Kidney tubule cell (primary cell): ENCODE measurements around the gene POMT1.
"Not testable (repeated sequence)": the region's sequence is repeated elsewhere in the genome, so short reads cannot be mapped to it uniquely, and the experiment has no call there.

Experiments
- DNase-seq: peaks from one replicate; pipeline ENCODE4 v3.0.0-alpha.2; 2018; ENCODE audit warnings: low spot score

POMT1 gene

DNA sequence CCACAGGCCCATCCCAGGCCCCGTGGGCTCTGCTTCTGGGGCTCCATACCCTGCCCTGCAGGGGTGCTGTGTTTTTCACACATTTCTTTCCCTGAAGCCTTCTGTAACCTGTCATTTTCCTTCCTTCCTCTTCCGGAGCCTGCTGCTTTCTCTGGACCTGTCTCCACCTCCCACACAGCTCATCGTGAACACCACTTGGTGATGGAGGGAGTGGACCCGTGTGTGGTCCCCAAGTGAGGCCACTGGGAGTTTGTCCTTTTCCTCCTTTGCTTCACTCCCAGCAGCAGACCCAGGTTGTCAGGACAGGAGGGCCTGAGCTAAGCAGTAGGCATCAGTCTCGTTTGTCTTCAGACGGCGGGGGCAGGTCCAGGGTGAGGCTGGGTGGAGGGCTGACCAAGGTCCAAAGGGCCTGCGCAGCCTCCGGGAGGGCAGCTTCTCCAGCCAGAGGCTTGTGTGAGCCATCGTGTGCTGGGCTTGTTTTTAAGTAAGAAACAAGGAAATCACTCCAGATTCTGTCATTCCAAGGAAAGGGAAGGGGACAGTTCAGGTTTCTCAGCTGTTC, 5.8 kb upstream of the POMT1 start:
- DNase-seq: no peak

DNA sequence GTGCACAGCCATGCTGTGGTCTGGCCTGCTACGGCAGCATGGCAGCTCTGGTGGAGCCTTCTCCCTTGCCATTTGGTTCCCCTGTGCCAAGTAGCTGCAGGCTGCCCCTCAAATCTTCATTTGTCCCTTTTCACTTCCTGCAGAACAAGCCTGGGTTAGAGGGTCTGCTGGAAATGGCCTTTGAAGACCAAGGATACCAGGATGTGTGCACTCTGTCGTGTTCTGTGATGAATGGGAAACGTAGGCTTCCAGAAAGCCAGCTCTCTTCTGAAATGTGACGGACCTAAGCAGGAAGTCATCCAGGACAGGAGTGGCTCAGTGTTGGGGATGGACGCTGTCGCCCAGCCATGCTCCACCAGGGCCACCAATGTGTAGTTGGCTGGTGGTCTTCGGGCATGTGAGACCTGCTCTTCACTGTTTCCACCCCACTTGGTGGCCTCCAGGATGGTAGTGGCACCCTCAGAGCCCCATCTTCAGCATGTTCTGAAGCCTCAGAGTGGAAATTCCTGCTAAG, 3.4 kb upstream of the POMT1 start:
- DNase-seq: no peak

DNA sequence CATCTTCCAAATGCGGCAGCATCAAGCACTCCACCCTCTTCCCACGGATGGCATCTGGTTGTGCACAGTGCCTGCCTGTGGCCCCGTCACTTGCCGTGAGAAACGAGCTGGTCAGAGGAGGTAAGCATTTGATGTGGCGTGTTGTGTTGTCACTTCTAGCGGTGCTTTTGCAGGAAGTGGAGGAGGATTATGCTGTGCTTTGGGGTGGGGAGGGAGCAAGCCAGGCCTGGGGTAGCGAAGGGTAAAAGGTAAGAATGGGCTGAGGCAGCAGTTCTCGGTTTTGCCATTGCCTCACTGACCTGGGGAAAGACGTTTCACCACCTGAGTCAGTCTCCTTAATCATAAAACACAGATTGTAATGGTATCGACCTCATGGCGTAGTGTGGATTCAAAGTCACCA, 2.3 kb upstream of the POMT1 start:
- DNase-seq: peak; percentile 11

DNA sequence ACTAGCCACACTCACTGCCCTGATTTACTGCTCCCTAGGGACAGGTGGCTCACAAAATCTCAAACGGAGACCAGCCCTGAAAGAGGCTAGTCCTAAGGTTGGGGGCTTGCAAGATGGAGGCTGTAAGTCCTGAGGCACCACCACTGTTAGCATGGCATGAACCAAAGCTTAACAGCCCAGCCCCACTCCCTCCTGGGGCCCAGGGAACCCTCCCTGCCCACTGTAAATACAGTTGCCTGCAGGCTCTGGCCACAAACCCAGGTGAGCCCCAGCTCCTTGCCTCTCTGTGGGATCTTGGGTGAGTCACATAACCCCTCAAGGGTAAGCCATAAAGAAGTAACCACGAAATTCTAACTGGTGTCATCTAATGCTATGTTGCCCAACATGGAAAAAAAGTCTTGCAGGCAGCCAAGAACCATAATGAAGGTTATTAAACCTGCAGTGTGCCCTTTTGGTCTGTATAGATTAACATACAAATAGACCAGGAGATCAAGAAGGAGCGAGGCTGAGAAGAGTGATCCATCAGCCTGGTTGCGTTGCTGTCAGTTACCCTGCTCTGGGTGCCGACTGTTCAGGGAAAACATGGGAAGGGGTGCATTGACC, 1.7 kb upstream of the POMT1 start:
- DNase-seq: peak; percentile 75

DNA sequence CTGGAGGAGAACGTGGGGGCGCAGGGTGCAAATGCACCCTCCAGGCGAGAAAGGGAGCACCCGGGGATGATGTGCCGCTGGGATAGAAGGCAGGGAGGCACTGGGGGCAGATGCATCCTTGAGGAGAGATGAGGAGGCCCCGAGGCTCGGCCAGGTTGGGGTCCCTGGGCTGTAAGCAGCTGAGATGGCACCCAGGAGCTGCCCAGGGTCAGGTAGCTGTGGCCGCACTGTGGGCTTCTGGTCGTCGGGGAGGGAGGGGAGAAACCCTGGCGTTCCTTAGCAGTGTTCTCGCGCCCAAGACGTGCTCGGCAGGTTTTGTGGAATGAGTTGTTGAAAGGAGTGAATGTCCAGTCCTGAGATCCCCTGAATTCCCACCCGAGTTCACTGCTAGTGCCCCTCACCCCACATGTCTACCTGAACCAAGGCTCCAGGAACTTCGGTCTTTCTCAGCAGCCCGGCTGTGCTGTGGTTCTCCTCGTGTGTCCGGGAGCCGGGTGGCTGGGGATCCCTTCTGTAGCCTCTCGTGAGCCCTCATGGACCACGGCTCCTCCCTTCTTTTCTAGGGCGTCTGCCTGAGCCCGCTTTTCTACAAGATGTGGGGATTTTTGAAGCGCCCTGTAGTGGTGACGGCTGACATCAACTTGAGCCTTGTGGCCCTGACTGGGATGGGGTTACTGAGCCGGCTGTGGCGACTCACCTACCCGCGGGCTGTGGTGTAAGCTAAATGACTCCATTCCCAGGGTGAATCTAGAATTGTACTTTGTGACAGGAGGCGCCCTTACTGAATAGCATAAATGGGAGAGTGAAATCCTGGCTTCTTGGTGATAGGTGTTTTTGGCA, 1.1 kb downstream of the POMT1 start:
- DNase-seq: peak; percentile 68

DNA sequence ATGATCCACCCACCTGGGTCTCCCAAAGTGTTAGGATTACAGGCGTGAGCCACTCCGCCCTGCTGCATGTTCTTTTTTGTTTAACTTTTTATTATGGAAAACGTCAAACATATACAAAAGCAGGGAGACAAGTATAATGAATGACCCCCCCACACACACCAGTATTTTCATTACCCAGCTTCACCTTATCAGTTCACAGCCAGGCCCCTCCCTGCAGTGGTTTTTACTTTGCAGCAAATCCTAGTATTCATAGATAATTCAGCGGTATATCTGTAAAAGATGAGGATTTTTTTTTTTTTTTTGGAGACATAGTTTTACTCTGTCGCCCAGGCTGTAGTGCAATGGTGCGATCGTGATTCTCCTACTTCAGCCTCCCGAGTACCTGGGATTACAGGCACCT, 2.3 kb downstream of the POMT1 start:
- no peak for DNase-seq

DNA sequence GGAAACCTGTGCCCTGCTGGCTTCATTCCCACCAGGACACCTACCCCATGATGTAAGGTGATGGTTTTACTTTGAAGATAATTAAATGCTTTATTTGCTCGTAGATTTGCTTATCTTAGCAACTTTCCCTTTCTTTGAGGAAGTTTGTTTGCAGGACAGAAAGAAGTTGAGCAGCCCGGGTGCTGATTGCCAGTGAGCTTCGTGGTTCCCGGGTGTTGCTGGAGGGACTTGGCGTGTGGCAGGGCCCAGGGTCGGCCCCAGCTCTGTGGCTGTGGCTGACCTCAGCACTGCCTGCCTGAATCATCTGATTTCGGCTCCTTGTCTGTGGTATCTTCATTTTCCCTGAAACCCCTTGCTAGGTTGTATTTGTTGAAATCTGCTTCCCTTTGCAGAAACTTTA, 8.7 kb downstream of the POMT1 start:
- no peak for DNase-seq

DNA sequence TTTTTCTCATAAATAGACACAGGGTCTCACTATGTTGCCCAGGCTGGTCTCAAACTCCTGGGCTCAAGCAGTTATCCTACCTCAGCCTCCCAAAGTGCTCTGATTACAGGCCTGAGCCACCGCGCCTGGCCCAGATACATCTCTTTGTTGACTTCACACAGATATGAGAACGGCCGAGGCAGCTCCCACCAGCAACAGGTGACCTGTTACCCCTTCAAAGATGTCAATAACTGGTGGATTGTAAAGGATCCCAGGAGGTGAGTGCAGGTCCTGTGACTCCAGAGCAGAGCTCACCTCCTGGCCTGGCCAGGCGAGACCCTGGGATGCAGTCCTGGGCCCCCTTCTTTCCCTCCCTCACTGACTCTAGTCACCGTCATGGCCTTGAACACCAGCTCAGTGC, 9.2 kb downstream of the POMT1 start:
- DNase-seq: no peak

DNA sequence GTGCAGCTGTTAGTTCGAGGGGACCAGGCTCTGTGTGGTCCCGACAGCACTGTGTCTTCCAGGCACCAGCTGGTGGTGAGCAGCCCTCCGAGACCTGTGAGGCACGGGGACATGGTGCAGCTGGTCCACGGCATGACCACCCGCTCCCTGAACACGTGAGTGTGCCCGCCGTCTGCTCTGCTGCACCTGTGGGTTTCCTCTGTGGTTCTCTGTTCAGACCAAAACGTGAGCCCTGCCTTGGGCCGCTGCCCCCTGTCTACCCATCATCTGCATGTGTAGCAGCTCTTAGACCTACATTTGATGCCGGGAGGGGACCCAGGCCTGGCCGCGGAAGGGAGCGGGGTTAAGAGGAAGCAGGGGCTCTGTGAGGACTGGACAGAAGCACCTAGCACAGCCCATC, 10.5 kb downstream of the POMT1 start:
- DNase-seq: no peak

DNA sequence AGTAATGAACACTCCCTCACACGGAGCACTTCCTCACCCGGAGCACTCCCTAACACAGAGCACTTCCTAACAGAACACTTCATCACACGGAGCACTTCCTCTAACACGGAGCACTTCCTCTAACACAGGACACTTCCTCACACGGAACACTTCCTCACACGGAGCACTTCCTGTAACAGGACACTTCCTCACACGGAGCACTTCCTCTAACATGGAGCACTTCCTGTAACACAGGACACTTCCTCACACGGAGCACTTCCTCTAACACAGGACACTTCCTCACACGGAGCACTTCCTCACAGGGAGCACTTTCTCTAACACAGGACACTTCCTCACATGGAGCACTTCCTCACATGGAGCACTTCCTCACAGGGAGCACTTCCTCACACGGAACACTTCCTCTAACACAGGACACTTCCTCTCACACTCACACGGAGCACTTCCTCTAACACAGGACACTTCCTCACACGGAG, 12.9 kb downstream of the POMT1 start:
- not testable (repeated sequence) for DNase-seq

DNA sequence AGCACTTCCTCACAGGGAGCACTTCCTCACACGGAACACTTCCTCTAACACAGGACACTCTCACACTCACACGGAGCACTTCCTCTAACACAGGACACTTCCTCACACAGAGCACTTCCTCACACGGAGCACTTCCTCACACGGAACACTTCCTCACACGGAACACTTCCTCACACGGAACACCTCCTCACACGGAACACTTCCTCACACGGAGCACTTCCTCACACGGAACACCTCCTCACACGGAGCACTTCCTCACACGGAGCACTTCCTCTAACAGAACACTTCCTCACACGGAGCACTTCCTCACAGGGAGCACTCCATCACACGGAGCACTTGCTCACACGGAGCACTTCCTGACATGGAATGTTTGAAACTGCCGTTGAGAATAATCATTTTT, 13.4 kb downstream of the POMT1 start:
- no peak for DNase-seq

DNA sequence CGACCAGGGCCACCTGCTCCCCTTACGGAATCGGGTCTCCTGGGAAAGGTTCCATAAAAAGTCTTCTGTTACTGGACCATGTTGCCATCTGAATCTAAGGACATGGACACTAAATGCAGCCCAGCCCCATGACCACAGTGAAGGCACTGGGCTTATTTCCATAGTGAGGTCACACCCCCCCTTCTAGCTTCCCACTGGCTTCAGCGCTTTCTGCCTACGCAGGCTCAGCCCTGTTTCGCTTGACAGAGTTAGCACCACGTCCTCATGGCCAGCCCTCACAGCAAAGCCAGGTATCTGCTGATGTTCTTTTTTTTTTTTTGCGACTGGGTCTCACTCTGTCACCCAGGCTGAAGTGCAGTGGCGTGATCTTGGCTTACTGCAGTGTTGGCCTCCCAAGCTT, 14.2 kb downstream of the POMT1 start:
- DNase-seq: no peak

DNA sequence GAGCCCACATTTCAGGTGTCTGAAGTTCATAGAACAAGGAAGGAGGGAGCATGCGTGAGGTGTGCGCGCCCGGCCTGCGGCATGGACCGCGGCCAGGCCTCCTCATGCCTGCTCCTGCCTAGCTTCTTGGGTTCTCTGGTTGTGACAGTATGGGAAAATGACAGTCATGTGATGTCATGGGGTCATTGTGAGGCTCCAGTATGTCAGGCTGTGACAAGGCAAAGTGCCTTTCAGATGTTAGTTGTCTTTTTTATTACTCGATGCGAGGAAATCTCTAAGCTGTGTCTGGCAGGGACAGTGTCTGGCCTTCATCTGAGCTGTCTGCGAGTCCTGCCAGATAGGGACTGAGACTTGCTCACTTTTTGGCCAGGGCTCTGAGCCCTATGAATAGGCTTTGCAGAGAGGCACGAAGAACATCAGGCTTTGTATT, 15.1 kb downstream of the POMT1 start:
- no peak for DNase-seq

DNA sequence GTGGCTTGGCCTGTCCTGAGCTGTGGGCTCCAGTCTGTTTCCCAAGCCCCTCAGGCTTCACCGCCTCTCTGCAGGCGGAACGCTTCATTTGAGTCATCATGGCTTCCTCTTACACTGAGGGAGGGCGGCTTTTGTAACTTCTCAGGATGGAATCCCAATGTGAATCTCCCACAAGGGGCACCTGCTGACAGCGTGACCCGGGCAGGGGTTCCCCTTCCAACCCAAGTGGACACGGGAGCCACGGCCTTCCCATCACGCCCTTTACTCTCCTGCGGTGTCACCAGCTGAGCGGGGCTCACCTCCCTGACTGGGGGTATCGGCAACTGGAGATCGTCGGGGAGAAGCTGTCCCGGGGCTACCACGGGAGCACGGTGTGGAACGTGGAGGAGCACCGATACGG, 15.8 kb downstream of the POMT1 start:
- DNase-seq: no peak

DNA sequence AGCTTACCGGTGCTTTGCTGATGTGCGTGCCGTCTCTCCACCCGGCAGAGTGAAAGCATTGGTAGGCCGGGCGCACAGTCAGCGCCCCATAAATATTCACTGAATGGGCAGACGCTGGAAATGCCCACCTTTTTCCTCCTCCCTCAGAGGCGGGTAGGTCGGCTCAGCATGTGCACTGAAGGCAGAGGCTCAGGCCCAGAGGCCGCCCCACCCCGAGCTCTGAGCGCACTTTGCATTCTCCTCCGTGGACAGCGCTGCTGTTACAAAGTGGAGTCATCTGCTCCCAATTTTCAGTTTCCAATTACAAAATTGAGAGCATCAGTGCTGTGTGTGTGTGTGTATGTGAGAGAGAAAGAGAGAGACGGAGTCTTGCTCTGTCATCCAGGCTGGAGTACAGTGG, 17.8 kb downstream of the POMT1 start:
- DNase-seq: no peak

DNA sequence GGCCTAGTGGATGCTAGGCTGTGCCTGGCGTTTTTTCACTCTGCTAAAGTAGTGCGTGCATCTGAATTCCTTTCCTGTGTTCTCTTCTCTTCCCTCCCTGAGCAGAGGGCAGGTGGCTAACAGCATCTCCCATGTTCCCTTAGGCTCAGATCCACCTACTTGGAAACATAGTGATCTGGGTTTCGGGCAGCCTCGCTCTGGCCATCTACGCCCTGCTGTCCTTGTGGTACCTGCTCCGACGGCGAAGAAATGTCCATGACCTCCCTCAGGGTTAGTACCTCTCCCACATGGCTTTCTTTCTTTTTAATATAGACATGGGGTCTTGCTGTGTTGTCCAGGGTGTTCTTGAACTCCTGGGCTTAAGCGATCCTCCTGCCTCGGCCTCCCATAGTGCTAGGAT, 18.5 kb downstream of the POMT1 start:
- no peak for DNase-seq

DNA sequence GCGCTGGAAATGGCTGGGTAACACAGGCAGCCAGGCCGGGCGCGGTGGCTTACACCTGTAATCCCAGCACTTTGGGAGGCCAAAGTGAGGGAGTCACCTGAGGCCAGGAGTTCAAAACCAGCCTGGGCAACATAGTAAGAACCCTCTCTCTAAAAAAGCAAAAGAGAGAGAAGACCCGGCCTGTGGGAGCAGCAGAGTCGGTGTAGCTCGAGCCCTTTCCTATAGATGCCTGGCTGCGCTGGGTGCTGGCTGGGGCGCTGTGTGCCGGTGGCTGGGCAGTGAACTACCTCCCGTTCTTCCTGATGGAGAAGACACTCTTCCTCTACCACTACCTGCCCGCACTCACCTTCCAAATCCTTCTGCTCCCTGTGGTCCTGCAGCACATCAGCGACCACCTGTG, 19.1 kb downstream of the POMT1 start:
- DNase-seq: no peak

DNA sequence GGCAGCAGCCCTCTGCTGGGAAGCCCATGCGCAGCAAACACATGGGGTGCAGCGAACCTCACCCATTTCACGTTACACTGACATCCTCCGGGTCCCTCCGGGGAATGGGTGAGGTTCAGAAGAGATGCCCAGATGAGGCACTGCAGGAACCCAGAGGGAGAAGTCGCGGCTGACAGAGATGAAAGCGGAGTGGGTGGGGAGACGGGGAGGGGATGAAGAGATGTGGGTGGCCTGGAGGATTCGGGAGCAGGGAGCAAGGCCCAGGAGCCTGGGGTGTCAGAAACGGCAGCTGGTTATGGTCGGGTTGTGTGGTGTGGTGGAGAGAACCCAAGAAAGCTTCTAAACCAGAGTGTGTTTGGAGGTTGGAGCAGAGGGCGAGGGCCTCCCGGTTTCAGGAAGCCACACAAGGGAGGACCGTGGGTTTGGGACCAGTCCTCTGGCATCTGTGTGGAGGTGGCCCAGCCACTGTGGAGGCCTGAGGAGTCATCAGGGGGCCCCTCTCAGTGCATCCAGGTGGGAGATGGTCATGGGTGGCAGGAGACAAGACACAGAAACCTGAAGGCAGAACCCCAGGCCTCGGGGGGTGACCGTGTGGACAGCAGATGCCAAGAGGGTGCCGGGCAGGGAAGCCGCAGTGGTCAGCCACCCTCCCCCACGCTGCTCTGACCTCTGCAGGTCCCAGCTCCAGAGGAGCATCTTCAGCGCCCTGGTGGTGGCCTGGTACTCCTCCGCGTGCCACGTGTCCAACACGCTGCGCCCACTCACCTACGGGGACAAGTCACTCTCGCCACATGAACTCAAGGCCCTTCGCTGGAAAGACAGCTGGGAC, 19.8 kb downstream of the POMT1 start:
- no peak for DNase-seq

DNA sequence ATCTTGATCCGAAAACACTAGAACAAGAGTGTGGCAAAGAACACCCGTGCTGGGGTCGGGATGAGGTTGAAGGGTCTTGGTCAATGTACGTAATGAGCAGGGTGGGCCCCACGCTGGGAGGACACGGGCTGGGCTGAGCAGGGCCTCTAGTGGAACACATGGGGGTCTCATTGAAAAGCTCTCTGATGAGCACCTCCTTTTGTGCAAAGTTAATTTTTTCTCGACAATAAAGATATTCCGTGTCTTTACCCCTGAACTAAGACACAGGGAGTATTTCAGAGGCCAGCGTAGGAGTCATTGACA, 20.3 kb downstream of the POMT1 start:
- DNase-seq: no peak

DNA sequence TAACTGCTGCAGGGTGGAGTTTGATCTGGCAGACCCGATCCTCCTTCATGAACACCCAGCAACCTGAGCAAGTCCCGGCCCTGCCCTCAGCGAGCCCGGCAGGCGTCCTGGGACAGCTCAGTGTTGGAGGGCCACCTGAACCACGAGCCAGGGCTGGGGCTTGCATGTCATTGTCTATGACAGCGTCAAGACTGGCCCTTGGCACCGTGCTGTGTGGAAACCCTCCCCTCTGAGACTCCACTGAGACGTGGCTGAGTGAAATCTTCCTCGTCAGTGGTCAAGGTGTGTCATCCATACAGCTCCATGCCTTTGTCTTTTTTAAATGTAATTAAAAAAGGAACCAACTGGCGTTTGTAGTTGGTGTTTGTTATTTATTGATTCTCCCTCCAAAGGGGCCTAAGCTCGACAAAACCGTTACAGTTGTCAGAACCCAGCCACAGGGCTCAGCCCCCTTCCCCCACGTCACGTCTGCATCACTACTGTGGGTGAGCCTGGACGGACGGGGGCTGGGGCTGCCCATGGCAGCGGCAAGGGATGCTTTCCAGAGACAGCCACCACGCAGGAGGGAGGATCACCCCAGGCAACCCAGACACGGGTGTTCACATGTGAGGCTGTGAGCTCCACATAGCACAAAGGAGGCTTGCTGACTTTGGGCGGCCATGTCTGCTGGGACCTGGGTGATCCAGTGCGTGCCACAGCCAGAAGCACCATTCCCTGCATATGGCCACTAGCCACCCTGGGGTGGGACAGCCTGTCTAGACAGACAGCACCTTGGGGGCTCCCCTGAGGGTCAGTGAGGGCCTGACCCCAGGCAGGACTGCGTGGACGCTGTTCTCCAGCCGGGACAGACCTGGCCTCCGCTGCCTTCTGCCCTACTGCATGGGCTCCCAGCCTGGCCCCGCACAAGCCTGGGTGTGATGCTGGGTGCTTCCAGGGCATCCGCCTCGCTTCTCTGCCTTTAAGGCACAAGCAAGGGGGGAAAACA, 21.0 kb downstream of the POMT1 start:
- no peak for DNase-seq

DNA sequence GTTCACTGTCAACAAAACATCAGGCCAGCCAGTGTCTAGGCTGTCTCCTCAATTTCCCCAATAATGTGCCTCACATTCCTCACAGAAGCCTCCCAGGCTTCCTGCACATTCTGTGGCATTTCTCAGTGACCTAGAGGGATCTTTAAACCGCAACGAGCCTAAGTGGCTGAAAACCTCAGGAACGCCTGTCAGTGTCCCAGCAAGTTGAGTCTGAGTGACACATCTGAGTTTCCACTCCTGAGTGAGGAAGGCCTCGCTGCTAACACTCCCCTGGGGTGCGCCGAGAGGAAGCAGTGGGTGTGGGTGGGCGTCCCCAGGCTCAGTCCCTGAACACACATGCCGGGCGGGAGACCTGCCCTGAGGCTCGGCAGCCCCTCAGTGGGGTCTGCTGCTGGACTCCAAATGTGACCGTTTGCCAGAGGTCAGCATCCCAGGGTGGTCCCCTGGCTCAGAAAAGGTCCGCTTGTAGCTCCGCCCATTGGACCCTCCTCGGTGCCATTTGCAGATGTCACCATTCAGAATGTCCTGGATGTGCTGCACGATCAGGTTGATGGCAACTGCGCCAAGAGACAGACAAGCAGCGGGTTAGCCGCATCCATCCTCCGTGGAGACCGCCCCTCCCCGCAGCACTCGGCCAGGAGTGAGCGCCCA, 22.1 kb downstream of the POMT1 start:
- DNase-seq: no peak
